Testis (tissue), 3 donors: ENCODE measurements around the gene PCLAF. TPM values are rescaled to one million over a fixed set of nuclear protein-coding genes. Genes with fewer than 3 reads are reported as not detected.
"Not testable (repeated sequence)": the region's sequence is repeated elsewhere in the genome, so short reads cannot be mapped to it uniquely, and the experiment has no call there.

Source experiments
- DNase-seq: peaks from one replicate; pipeline ENCODE4 v3.0.0-alpha.2; 2019
- H3K27ac ChIP-seq, 2 donors: fragments of 200-600 bp; sonication (generic); one replicate each; pipeline ENCODE4 v1.5.1; 2019
- H3K27me3 ChIP-seq: fragments of 200-600 bp; sonication (generic); one replicate; pipeline ENCODE4 v1.5.1; 2019
- H3K36me3 ChIP-seq: fragments of 200-600 bp; sonication (generic); one replicate; pipeline ENCODE4 v1.5.1; 2017; ENCODE audit warnings: low read depth; ENCODE audit errors: missing control alignments
- H3K4me1 ChIP-seq: fragments of 200-600 bp; sonication (generic); one replicate; pipeline ENCODE4 v1.5.1; 2019
- H3K4me3 ChIP-seq, 2 donors: fragments of 200-600 bp; sonication (generic); one replicate each; pipeline ENCODE4 v1.5.1; 2017 to 2019
- H3K9me3 ChIP-seq: fragments of 200-600 bp; sonication (generic); one replicate; pipeline ENCODE4 v1.5.1; 2017
- CTCF ChIP-seq, 3 experiments: fragments of 450-650 bp in 2 of 3; fragments of 200-600 bp in 1 of 3; sonication (generic) in 1 of 3; IDR thresholded peaks; one replicate each; pipeline ENCODE4 v1.5.1; 2016 to 2019; ENCODE audit warnings: antibody characterized with exemption in 3 of 3, mild to moderate bottlenecking in 2 of 3, moderate library complexity in 1 of 3
- POLR2A ChIP-seq: fragments of 450-650 bp; IDR thresholded peaks from one replicate; pipeline ENCODE4 v1.6.1; 2017; ENCODE audit warnings: antibody characterized with exemption, mild to moderate bottlenecking, moderate library complexity
- WGBS, 2 donors: methylation state at CpG; one replicate each; pipeline ENCODE4 v1.1.5; 2018; 5-methylcytosine and 5-hydroxymethylcytosine counted together
- intact Hi-C: fragments of 100-400 bp; cut with DNase I; formaldehyde crosslinking; loops from one replicate; pipeline ENCODE4 v1.15.1; 2023; ENCODE audit warnings: low total_unique reads
- polyA plus RNA-seq: library from polyadenylated mRNA; stranded (reverse); fragments of 350-450 nt; fragmentation: Illumina TruSeq; extraction: RNeasy Lipid Tissue Mini Kit (QIAGEN cat#74804); gene quantifications from one replicate; pipeline ENCODE4 v1.2.3, GENCODE V29; 2014; ENCODE audit warnings: low read depth, low replicate concordance; ENCODE audit not compliant: insufficient read depth
- total RNA-seq, 2 donors: library from RNA; depleted of rRNA; stranded (reverse); fragments of >200 nt; gene quantifications; one replicate each; pipeline ENCODE4 v1.2.3, GENCODE V29; 2016

PCLAF gene
- total and polyA plus RNA-seq, 3 donors from 2014 or later, result 6.0 to 19.5 (median 10.9) TPM

- WGBS, 2 donors, result 0% methylated on average over 16 to 30 of the region's 30 CpGs
- peak; percentile 28 for DNase-seq
- Histone ChIP-seq H3K27ac (peak overlapping the region; percentile 79 to 88), H3K4me3 (peak overlapping the region; percentile 83 to 94), H3K27me3 (no peaks in the 10 kb centered on the region), H3K36me3 (no peaks in the 10 kb centered on the region), H3K9me3 (no peaks in the 10 kb centered on the region), H3K4me1 (no peaks in the 10 kb centered on the region)
- TF ChIP-seq CTCF (IDR thresholded peaks at IDR 0.05), result no peak
- TF ChIP-seq POLR2A, result no peak
- intact Hi-C loops, result no loop called here
These were observed 25.8 kb downstream of the PCLAF start for GRCh38 chr15:64355348-64355943.

- Histone ChIP-seq H3K27ac (peak overlapping the region in 1 of 2 donors; percentile 79), H3K9me3 (no peaks in the 10 kb centered on the region), H3K4me1 (no peaks in the 10 kb centered on the region), H3K4me3 (peak overlapping the region; percentile 83 to 94), H3K36me3 (no peaks in the 10 kb centered on the region), H3K27me3 (no peaks in the 10 kb centered on the region)
- DNase-seq, result no peak
- TF ChIP-seq POLR2A, result no peak
- no peak for TF ChIP-seq CTCF (IDR thresholded peaks at IDR 0.05)
- 16 to 23% methylated on average over 5 of the region's 5 CpGs for WGBS, 2 donors
- intact Hi-C loops, result no loop called here
These were observed 26.4 kb downstream of the PCLAF start for GRCh38 chr15:64354688-64355344.

GRCh38 chr15:64351265-64351664, 30.0 kb downstream of the PCLAF start:
- intact Hi-C loops, result no loop called here
- WGBS, 2 donors, result 86 to 88% methylated on average over 7 of the region's 7 CpGs
- H3K27me3 ChIP-seq, result no peaks in the 10 kb centered on the region
- H3K9me3 ChIP-seq, result no peaks in the 10 kb centered on the region
- H3K4me1 ChIP-seq, result no peaks in the 10 kb centered on the region
- H3K4me3 ChIP-seq, result no peak overlapping the region
- H3K36me3 ChIP-seq, result no peaks in the 10 kb centered on the region
- DNase-seq, result no peak
- TF ChIP-seq CTCF (IDR thresholded peaks at IDR 0.05), result no peak
- no peak for TF ChIP-seq POLR2A
- H3K27ac ChIP-seq, result no peak overlapping the region

GRCh38 chr15:64349375-64349774, 31.9 kb downstream of the PCLAF start:
- Histone ChIP-seq H3K27me3 (no peaks in the 10 kb centered on the region), H3K36me3 (no peaks in the 10 kb centered on the region), H3K4me1 (no peaks in the 10 kb centered on the region), H3K27ac (no peak overlapping the region), H3K9me3 (no peaks in the 10 kb centered on the region), H3K4me3 (no peak overlapping the region)
- no peak for DNase-seq
- WGBS, 2 donors, result 94 to 100% methylated on average over 2 of the region's 2 CpGs
- TF ChIP-seq POLR2A, result no peak
- no peak for TF ChIP-seq CTCF (IDR thresholded peaks at IDR 0.05)
- intact Hi-C loops, result no loop called here

- no peak for TF ChIP-seq CTCF (IDR thresholded peaks at IDR 0.05)
- TF ChIP-seq POLR2A, result no peak
- Histone ChIP-seq H3K27me3 (no peaks in the 10 kb centered on the region), H3K4me3 (no peak overlapping the region), H3K4me1 (no peaks in the 10 kb centered on the region), H3K36me3 (no peaks in the 10 kb centered on the region), H3K27ac (no peak overlapping the region), H3K9me3 (no peaks in the 10 kb centered on the region)
- intact Hi-C loops, result no loop called here
- WGBS, 2 donors, result 77 to 91% methylated on average over 1 of the region's 1 CpG
- no peak for DNase-seq
These were observed 32.8 kb downstream of the PCLAF start for GRCh38 chr15:64348455-64348854.

- H3K9me3 ChIP-seq, H3K27ac ChIP-seq, DNase-seq, H3K4me1 ChIP-seq, H3K36me3 ChIP-seq, intact Hi-C loops, H3K27me3 ChIP-seq, H3K4me3 ChIP-seq: not testable (repeated sequence)
- 85 to 88% methylated on average over 6 of the region's 6 CpGs for WGBS, 2 donors
These were observed 35.0 kb downstream of the PCLAF start for GRCh38 chr15:64346242-64346641.
